GOT3 (cell line): ENCODE data around the gene CCDC110.
"Not testable (repeated sequence)": the region's sequence is repeated elsewhere in the genome, so short reads cannot be mapped to it uniquely, and the experiment has no call there.

Experiments used
- DNase-seq: peaks from one replicate; lab custom pipeline; 2025; ENCODE audit warnings: mixed read lengths; lab: John Stamatoyannopoulos, UW

Gene CCDC110

GRCh38 chr4:185471235-185472102, at the start of gene CCDC110:
TSS of gene CCDC110 (minus strand) at chr4:185471733. CDS start at chr4:185471683, 50 bp downstream.
- DNase-seq = peak; percentile 75

DNA sequence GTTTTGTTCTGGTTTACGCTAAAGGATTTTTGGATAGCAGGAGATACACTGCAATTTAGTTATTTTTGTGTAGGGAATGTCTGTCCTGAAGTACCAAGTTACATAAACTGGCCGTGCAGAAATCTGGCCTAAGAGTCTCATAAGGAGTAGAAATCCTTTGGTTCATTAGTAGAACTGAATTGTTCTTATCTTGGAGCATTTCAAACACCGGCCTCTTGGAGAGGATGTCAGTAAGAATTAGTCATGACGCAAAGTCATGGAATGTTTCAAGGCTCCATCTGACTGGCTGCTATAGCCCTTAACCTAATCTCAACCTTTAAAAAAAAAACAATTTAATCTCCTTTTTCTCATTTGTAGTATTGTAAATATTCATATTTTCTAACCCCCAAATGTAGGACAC, 48.6 kb upstream of the CCDC110 start:
- no peak for DNase-seq

DNA sequence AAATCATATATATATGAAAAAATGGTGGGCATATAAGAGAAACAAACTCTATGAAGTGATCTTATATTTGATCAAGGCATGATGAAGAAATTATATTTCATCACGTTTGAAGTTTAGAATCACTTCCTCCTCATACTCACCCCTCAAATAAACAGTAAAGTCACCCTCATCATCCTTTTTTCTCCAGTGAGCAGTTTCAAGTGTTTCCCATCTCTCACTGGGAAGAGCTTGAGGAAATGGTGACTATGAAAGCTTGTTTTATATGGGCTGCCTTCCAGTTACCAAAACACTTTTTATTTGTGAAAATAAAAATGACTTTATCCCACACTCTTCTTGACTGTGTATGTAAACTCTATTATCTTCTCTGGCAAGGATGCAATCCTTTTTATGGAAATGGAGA, 47.0 kb upstream of the CCDC110 start:
- no peak for DNase-seq

- DNase-seq = no peak
Measured at GRCh38 chr4:185518069-185518468, 46.5 kb upstream of the CCDC110 start.

DNA sequence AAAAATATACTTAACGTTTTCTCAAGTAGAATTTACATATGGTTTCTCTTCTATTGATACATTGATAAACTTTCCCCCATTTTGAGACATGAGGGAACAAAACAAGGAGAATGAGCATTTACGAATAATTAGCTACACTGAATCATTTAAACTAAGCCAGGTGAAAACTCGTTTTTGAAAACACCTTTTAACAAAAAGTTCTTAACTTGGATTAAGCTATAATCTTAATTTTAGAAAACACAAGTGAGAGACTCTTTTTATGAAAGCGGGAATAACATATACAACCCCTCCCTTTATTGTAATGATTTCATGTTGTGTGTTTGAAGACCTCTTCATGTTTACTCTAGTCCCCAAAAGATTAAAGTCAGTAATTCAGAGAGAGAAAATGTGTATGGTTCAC, 43.7 kb upstream of the CCDC110 start:
- no peak for DNase-seq

GRCh38 chr4:185514182-185514697, 42.7 kb upstream of the CCDC110 start:
- DNase-seq = no peak

- no peak for DNase-seq
Measured at GRCh38 chr4:185513489-185514181, 42.1 kb upstream of the CCDC110 start.

DNA sequence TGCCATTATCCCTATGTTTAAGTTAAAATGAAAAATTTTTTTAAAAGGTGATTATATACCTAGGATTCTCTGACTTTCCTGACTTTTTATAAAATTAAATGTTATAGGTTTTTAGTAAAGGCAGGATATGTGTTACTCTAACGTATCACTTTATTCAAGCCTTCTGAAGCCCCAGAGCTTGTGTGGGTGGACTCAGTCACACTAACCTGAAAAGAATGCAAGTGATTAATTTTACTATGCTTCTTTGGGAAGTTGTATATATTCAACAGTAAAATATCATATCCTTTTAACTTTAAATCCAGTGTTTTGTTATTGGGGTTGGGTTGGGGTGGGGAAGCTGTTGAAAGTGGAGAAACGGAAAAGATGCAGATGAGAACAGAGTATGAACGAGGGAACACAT, 41.0 kb upstream of the CCDC110 start:
- no peak for DNase-seq

DNA sequence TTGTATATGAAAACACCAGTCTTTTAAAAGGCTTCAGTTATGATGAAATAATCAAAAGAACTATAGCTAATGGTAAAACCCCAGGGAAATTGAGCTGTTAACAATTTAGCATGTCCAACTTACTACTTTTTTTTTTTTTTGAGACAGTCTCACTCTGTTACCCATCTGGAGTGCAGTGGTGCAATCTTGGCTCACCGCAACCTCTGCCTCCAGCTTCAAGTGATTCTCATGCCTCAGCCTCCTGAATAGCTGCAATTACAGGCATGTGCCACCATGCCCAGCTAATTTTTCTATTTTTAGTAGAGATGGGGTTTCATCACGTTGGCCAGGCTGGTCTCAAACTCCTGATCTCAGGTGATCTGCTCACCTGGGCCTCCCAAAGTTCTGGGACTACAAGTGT, 39.7 kb upstream of the CCDC110 start:
- DNase-seq = not testable (repeated sequence)

DNA sequence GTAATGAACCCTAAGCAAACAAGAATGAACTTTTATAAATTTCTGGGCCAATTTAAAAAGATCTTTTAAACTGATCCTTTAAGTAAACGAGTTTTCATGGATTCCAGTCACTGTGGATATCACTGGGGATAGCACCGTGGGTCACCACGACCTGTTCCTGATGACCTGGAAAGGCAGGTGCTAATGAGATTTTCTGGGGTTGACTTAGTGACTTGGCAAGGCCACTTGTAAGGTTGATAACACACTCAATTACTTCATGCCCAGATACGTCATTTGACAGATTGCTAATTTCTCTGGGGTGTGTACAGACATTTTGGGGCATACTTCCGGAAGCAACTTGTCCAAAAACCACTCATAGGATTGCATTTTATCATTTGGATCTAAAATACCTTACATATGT, 39.3 kb upstream of the CCDC110 start:
- no peak for DNase-seq

DNA sequence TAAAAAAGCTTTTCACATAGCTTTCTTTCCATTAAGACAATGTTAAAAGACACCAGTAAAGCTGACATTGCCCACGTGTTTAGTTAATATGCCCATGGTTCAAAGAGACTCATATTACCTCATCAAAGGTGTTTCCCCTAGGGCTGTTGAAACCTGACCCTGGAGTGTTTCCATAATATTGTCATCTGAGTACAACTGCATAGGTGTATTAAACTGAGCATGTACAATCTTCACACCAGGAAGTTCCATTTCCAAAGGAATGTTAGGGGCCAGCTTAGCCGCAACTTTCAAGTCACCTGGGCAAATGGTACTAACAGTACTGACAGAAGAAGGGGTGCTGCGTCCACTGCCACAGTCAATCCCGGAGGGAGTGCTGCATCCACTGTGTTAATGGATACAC, 36.6 kb upstream of the CCDC110 start:
- no peak for DNase-seq

DNA sequence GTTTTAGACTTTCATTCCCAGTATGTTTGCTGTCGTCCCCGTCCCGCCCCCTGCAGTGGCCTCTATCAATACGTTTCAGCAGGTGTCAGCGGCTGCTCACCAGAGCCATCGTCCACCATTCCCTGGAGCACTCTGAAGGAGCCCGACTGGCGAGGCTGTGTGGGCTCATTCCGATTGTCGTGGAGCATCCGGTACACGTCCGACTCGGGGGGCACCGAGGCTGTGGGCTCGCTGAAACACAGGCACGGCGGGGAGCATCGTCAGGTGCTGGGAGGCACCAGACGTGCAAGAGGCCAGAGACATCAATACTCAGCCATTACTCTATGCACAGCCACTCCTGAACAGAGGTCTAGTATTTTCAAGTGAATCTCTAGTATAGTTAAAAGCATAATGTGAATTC, 34.9 kb upstream of the CCDC110 start:
- DNase-seq = no peak

DNA sequence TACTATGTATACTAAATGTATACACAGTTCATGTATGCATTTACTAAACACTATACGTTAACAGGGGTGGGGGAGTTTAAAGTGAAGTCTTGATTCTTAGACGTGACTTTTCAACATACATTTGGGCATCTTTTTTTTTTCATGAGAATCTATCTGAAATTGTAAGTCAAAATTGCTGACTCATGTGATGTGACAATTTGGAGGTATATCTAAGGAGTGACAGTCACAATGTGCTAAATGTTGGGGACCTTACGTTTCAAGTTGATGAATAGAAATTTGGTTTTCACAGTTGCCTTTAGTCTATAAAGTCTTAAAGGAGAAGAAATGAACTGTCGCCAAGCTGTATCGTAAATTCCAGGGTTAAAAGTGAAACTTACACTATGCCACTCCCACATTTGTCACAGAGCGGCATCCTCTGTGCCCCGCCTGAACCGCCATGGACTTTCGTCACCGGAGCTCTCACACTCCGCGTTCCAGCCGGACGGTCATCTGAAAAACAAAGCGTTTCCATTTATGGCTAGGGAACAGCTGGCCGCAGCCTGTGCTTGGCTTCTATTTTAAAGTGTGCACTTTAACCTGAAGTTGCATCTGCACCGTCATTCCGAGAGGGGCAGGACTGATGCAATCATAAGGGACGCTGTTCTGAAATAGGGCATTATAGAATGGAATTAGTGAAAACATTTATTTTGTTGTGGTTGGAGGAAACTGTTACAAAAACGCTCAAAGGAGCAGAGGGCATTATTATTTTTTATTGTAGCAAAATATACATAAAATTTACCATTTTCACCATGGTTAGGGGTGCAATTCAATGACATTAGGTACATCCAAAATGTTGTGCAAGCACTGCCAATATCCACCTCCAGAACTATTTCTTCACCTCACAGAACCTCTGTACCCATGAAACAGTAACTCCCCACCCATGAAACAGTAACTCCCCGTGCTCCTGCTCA, 32.8 kb upstream of the CCDC110 start:
- no peak for DNase-seq

DNA sequence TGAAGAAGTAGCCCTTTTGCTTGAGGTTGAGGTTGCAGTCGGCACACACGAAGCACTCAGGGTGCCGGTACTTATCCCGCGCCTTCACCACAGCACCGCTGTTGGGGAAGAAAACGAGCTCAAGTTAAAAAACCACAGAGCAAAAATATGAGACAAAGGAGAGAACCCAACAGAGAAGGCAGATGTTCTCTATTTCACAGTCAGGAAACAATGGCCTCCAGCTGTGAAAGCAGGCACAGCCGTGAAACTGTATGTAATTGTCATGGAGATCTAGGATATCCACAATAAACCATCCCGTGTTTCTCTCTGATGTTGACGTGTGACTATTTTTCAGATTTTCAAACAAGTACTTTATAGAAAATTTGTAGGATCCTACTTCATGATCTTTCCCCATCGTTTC, 30.9 kb upstream of the CCDC110 start:
- DNase-seq = no peak

- no peak for DNase-seq
Measured at GRCh38 chr4:185500576-185500975, 29.0 kb upstream of the CCDC110 start.

- no peak for DNase-seq
Measured at GRCh38 chr4:185500035-185500434, 28.5 kb upstream of the CCDC110 start.

- no peak for DNase-seq
Measured at GRCh38 chr4:185488650-185489049, 17.1 kb upstream of the CCDC110 start.

DNA sequence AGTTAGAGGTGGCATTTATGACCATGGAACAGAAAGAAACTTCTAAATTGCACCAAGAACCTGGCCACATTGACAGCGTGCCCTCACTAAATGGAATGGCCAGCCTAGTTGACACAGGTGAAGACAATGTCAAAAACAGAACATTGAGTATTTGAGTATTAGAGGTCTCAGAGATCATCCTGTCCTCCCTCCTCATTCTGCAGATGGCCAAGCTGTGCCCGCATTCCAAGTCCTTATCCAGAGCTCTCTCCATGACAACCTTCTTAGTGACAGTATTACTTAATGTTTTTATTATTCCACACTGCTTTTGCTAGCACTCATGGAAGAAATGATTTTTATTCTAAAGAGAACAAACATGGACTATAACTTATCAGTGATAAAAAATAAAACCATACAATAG, 9.9 kb upstream of the CCDC110 start:
- no peak for DNase-seq

DNA sequence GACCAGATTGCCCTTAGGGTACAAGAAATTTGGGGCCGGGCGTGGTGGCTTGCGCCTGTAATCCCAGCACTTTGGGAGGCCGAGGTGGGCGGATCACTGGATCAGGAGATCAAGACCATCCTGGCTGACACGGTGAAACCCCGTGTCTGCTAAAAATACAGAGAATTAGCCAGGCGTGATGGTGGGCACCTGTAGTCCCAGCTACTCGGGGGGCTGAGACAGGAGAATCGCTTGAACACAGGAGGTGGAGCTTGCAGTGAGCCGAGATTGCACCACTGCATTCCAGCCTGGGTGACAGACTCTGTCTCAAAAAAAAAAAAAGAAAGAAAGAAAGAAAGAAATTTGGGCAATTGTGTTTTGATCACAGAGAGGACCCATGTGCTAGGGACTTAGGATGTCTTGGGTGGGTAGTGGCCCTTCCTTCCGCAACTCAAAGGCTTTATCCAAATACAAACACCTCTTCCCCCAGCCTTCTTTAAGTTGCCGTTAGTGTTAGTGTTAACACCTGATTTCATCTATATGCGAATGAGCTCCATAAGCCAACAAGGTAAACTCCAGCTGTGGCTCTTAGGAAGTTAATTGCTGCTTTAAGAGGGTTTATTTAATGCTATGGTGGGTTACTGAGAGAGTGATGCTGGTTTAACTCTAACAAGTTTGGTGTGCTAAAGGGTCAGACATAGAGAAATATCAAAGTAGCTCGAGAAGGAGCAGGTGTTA, 8.6 kb upstream of the CCDC110 start:
- DNase-seq = no peak

DNA sequence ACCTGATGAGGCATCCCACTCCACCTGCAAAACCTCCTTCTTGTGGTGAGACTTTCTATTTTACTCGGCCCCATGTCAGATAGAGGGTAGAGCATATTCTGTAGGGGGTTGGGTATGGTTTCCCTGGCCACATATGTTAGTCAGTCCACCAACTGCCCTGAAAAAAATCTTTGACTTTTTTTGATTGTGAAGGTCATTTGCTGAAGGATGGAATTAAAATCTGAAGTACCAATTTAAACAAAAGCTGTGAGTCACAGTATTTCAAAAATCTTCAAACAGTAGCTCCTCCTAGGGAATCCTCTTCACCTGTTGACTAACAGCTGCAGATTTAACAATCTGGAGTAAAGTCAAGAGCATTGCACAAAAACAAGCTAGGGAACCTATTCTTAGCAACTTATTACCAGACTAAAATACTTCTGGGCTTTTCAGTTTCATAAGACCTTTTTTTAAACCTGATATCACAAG, 8.0 kb upstream of the CCDC110 start:
- DNase-seq = no peak

- DNase-seq = no peak
Measured at GRCh38 chr4:185473247-185473646, 1.7 kb upstream of the CCDC110 start.
